ENCODE data around the gene PPP4R3A. TPM values are rescaled to one million over a fixed set of nuclear protein-coding genes. Genes with fewer than 3 reads are reported as not detected.
"Not testable (repeated sequence)": the region's sequence is repeated elsewhere in the genome, so short reads cannot be mapped to it uniquely, and the experiment has no call there.

PPP4R3A gene
- 24.3 and 29.0 TPM in 2 replicates for polyA plus RNA-seq (2014; cell fraction: cytosol; rRNA removed)
- polyA plus RNA-seq (2014; cell fraction: nucleus; rRNA removed): 33.6 and 39.4 TPM in 2 replicates

DNA sequence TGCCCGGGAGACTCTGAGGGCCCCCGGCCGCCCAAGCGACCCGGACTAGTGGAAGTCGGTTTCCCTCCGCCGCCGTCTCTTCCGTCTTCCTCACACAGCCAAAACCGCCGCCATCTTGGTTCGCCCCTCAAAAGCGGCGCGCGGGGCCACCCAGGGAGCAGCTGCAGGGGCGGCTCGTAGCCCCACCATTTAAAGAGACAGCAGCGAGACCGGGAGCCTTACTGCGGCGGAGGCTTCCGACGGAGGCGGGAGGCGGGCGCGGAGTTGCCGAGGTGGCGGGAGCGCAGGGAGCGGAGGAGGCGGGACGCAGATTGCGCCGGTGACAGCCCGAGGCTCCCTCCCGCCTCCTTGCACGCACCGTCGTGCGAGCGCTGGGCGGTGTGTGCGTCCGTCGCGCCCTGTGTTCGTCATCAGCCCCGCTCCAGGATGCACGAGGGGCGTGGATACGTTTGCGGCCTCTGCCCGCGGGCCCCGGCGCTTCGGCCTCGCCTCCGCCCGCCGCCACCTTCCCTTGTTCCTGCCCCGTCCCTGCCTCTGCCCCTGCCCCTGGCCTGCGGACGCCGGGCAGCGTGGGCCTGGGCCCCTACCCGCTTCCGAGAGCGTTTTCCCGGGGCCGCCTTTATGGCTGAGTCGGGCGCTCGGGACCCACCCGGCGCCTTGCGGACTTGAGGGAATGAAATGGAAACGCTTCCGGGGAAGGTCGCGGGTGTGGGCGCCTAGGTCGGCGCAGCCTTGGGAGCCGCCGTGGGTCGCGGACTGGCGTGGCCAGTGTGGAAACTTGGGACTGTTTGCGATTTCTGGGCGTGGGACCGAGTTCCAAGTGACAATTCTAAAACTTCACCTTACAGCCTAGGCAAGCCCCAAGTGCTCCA lies at the start of gene PPP4R3A:
TSS of gene PPP4R3A (minus strand) at position 140 of the 872 bp plus-strand sequence. CDS start 663 bp downstream, outside the sequence.
- peak; percentile 89 for DNase-seq (ENCODE audit: low spot score)

GRCh38 chr14:91555531-91555930 lies 45.4 kb upstream of the PPP4R3A start:
- DNase-seq (ENCODE audit: low spot score): no peak

DNA sequence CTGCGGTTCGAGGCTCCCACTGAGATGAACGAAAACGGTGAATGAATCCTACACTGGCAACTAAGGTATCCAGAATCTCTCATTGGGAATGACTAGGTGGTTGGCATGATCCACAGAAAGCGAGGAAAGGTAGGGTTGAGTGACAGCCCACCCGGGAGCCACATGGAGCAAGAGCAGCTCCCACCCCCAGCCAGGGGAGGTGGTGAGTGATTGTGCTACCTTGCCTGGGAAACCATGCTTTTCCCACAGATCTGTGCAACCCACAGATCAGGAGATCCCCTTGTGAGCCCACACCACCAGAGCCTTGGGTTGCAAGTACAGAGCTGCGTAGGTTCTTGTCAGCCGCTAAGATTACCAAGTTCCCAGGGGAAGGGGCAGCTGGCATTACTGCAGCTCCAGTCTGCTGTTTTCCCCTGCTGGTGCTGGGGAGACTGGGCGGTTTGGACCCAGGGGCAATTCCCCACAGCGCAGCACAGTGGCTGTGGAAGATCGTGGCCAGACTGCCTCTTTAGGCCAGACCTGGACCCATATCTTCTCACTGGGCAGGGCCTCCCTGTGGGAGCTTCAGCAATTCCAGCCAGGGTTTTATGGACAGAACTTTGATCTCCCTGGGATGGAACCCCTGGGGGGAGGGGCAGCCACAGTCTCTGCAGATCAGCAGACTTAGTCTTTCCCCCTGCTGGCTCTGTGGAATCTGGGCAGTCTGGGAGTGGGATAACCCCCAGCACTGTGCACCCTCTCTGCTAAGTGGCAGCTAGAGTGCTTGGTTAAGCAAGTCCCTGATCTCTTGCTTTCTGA lies 44.6 kb upstream of the PPP4R3A start:
- no peak for DNase-seq (ENCODE audit: low spot score)

DNA sequence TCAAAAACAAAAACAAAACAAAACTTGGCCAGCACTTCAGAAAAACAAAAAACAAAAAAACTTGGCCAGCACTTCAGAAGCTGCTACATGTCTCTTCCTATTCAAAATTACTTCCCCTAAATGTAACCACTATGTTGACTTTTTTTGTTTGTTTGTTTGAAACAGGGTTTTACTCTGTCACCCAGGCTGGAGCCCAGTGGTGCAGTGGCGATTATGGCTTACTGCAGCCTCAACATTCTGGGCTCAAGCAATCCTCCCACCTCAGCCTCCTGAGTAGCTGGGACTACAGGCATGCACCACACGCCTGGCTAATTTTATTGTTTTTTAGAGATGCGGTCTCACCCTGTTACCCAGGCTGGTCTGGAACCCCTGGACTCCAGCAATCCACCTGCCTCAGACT lies 38.0 kb upstream of the PPP4R3A start:
- no peak for DNase-seq (ENCODE audit: low spot score)

DNA sequence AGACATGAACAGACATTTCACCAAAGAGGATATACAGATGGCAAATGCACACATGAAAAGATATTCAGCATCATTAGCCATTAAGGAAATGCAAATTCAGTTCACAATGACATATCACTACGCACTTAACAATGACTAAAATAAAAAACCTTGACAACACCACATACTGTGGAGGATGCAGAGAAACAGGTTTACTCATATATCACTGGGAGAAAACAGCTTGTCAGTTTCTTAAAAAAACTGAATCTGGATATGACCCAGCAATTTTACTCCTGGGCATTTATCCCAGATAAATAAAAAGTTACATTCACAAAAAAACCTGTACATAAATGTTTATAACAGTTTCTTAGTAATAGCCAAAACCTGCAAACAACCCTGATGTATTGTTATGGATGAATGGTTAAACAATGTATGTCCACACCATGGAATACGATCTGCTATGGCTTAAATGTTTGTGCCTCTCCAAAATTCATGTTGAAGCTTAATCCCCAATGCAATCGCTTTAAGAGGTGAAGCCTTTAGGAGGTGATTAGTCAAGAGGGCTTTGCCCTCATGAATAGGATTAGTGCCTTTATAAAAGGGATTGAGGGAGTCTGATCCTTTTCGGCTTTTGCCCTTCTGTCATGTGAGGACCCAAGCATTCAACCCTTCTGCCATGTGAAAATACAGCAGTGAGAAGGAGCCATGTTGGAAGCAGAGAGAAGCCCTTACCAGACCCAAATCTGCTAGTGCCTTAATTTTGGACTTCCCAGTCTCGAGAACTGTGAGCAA lies 36.0 kb upstream of the PPP4R3A start:
- DNase-seq (ENCODE audit: low spot score): no peak

GRCh38 chr14:91545204-91545603 lies 35.1 kb upstream of the PPP4R3A start:
- DNase-seq (ENCODE audit: low spot score): no peak

- DNase-seq (ENCODE audit: low spot score): no peak
These were observed 26.2 kb upstream of the PPP4R3A start for GRCh38 chr14:91536327-91536726.

GRCh38 chr14:91534059-91534458 lies 23.9 kb upstream of the PPP4R3A start:
- DNase-seq (ENCODE audit: low spot score): not testable (repeated sequence)

DNA sequence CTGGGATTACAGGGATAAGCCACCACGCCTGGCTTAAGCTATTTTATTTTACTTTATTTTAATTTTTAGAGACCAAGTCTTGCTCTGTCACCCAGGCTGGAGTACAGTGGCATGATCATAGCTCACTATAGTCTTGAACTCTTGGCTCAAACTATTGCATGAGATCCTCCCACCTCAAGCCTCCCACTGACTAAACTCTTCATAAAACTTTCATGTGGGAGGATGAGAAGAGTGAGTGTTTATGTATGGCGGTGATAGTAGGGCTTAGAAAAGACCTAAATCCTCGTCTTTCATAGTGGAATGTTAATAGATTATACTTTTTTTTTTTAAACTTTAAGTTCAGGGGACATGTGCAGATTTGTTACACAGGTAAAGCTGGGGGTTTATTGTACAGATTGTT lies 23.5 kb upstream of the PPP4R3A start:
- no peak for DNase-seq (ENCODE audit: low spot score)

- no peak for DNase-seq (ENCODE audit: low spot score)
These were observed 13.9 kb upstream of the PPP4R3A start for GRCh38 chr14:91523972-91524371.

- DNase-seq (ENCODE audit: low spot score): no peak
These were observed 11.0 kb upstream of the PPP4R3A start for GRCh38 chr14:91521061-91521640.

DNA sequence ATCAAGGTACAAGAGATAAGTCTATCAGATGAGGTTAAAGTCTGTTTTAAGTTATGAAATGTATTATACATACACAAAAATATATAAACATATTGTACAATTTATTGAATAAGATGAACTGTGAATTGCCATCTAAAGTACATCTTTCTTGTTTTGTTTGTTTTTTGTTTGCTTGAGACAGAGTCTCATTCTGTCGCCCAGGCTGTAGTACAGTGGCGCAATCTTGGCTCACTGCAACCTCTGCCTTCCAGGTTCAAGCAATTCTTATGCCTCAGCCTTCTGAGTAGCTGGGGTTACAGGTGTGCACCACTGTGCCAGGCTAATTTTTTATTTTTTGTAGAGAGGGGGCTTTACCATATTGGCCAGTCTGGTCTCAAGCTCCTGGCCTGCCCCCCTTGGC lies 10.0 kb upstream of the PPP4R3A start:
- no peak for DNase-seq (ENCODE audit: low spot score)

DNA sequence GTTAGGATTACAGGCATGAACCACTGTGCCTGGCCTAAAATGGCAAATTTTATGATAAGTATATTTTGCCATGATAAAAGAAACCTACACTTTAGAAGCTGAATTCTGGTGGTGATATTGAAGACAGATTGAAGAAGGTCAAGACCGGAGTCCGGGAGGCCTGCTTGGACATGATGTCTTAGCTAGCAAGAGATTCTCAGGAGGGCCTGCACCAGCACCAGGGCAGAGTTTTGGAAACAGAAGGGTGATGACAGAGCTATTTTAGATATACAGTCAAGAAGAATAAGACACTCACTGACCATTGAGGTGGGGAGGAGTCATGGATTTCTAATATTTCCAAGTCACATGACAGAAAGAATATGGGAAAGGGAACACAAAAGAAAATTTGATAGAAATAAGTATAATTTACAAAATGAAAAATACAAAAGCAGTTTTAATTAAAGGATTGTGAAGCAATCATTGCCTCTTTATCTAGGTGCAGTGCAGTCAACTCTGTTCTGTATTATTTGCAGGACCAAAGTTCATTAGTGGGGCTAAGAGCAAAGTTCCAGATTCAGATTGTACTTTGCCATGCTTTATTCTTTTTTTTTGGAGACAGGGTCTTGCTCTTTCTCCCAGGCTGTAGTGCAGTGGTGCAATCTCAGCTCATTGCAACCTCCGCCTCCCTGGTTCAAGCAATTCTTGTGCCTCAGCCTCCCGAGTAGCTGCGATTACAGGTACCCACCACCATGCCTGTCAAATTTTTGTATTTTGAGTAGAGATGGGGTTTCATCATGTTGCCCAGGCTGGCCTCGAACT lies 9.3 kb upstream of the PPP4R3A start:
- DNase-seq (ENCODE audit: low spot score): no peak

GRCh38 chr14:91516663-91517388 lies 6.7 kb upstream of the PPP4R3A start:
- no peak for DNase-seq (ENCODE audit: low spot score)

GRCh38 chr14:91515979-91516378 lies 5.9 kb upstream of the PPP4R3A start:
- no peak for DNase-seq (ENCODE audit: low spot score)

GRCh38 chr14:91511043-91511383 lies 903 bp upstream of the PPP4R3A start:
- no peak for DNase-seq (ENCODE audit: low spot score)

DNA sequence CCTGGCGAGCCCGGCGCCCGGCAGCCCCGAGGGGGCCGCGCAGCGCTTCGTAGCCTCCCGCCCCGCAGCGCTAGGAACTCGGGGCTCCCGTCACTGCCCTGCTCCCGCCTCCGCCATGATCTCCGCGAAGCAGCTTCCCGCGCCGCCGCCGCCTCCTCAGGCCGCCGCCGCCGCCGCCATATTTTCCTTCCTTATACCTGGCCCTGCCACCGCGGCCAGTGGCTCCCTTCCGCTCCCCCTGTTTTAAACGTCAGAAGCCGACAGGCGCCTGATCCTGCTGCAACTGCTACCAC lies 286 bp downstream of the PPP4R3A start:
- no peak for DNase-seq (ENCODE audit: low spot score)

DNA sequence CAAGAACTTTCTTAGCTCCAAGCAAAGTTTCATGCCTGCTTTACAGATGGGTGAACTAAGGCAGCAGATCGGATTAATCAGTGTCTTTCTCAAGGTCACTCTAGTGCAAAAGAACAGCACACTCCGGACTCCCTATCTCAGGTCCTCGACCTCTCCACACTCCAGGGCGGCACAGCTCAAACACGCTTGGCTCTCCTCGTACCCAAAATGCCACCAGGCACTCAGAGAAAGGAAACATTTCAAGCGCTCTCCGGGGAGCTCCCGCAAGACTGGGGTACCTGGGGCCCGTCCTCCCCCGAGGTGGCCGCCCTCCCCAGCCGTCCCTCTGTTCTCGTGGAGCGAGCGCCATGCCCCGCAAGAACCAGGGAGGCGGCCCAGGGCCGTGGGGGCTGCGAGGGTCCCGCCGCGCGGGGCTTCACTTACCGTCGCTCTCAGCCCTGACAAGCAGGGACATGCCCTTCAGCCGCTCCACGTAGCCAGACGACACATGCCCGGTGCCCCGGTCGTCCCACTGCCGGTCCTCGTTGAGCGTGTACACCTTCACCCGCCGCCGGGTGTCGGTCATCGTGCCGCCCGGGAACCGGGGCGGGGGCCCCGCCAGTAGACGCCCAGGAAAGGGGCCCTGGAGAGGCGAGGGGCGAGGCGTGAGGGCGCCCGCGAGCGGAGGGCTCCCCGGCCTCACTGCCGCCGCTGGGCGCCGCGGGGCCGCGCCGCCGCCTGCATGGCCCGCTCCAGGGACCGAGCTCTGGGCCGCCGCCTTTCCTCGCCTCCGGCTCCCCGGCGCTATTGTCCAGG lies 830 bp downstream of the PPP4R3A start:
- peak; percentile 1 for DNase-seq (ENCODE audit: low spot score)

DNA sequence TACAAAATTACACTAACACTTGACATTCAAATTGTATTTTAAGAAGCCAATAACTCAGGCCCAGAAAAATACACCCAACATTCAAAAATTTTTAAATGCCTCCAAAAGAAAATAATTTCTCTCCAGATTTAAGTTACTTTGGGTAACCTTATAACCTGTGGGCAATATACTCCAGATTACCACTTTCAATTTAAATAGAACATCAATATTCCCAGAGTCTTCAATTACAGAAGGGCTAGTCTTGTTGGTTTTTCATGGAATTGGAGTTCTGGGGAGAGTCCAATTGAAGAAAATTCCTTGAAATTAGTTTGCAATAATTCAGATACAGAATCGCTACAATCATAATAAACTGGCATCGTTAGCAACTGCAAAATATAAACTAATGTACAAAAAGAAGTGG lies 2.0 kb downstream of the PPP4R3A start:
- no peak for DNase-seq (ENCODE audit: low spot score)

Measured in SK-N-DZ (cell line).